Smooth muscle cell (in vitro differentiated cells): ENCODE results near the gene SUSD6. TPM values are rescaled to one million over a fixed set of nuclear protein-coding genes. Genes with fewer than 3 reads are reported as not detected.

Source experiments
- DNase-seq: peaks from one replicate; lab custom pipeline; 2025; ENCODE audit not compliant: unreplicated experiment; lab: John Stamatoyannopoulos, UW
- H2AFZ ChIP-seq: fragments of 200-600 bp; sonication (generic); 2 replicates; pipeline ENCODE4 v1.6.0; 2016; ENCODE audit warnings: antibody characterized with exemption, low read depth, mild to moderate bottlenecking
- H3F3A ChIP-seq: fragments of 200-600 bp; sonication (generic); 2 replicates; pipeline ENCODE4 v1.6.0; 2017; ENCODE audit warnings: antibody characterized with exemption, low read depth
- H3K27ac ChIP-seq: fragments of 200-600 bp; sonication (generic); 2 replicates; pipeline ENCODE4 v1.5.1; 2016; ENCODE audit warnings: low read depth, mild to moderate bottlenecking
- H3K27me3 ChIP-seq: fragments of 200-600 bp; sonication (generic); 2 replicates; pipeline ENCODE4 v1.6.1; 2016; ENCODE audit warnings: low read depth, mild to moderate bottlenecking
- H3K36me3 ChIP-seq: fragments of 200-600 bp; sonication (generic); 2 replicates; pipeline ENCODE4 v1.5.1; 2016; ENCODE audit warnings: low read depth
- H3K4me1 ChIP-seq: fragments of 200-600 bp; sonication (generic); 2 replicates; pipeline ENCODE4 v1.5.1; 2016; ENCODE audit warnings: low read depth
- H3K4me2 ChIP-seq: fragments of 200-600 bp; sonication (generic); 2 replicates; pipeline ENCODE4 v1.6.0; 2016; ENCODE audit warnings: mild to moderate bottlenecking
- H3K4me3 ChIP-seq: fragments of 200-600 bp; sonication (generic); 2 replicates; pipeline ENCODE4 v1.5.1; 2016; ENCODE audit warnings: mild to moderate bottlenecking
- H3K79me2 ChIP-seq: fragments of 200-600 bp; sonication (generic); 2 replicates; pipeline ENCODE4 v1.6.0; 2016; ENCODE audit warnings: low read depth, mild to moderate bottlenecking
- H3K9ac ChIP-seq: fragments of 200-600 bp; sonication (generic); 2 replicates; pipeline ENCODE4 v1.6.0; 2016; ENCODE audit warnings: low read depth
- H3K9me3 ChIP-seq: fragments of 200-600 bp; sonication (generic); replicated peaks from 2 replicates; pipeline ENCODE4 v1.5.1; 2016; ENCODE audit warnings: low read depth
- H4K20me1 ChIP-seq: fragments of 200-600 bp; sonication (generic); 2 replicates; pipeline ENCODE4 v1.6.0; 2016; ENCODE audit warnings: low read depth
- WGBS: methylation state at CpG from one replicate; pipeline ENCODE4 v1.1.7; 2016; ENCODE audit warnings: low lambda C conversion rate; 5-methylcytosine and 5-hydroxymethylcytosine counted together
- polyA plus RNA-seq: library from polyadenylated mRNA; unstranded; fragments of >200 nt; fragmentation: Nextera tagmentation; extraction: Ambion mirVana; gene quantifications from 2 replicates; pipeline ENCODE4 v1.2.1, GENCODE V29; 2016
- total RNA-seq: library from RNA; depleted of rRNA; stranded (reverse); fragments of >200 nt; gene quantifications from 2 replicates; pipeline ENCODE4 v1.2.3, GENCODE V29; 2014
- TF ChIP-seq, protein P1 (sequence below): fragments of 200-600 bp; sonication (generic); IDR thresholded peaks from 2 replicates; pipeline ENCODE4 v1.5.1; 2017; ENCODE audit warnings: borderline replicate concordance, mild to moderate bottlenecking, antibody characterized with exemption; ENCODE audit not compliant: insufficient read depth, poor library complexity, severe bottlenecking

Gene SUSD6
- total and polyA plus RNA-seq, 2 experiments from 2014 or later = 15.8 to 25.9 TPM

DNA sequence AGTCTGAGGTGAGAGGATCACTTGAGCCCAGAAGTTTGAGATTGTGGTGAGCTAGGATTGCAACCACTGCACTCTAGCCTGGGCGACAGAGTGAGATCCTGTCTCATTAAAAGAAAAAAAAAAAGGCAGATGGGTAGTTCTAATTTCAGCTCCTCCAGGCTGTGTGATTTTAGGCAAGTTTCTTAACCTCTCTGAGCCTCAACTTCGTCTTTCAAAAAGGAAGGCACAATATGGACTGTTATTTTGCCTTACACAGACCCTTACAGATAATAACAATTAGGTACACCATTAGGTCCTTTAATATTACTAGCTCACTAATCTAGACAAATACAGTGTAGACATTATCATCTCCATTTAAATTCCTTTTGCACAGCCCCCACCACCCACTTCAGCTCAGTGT, 31.9 kb upstream of the SUSD6 start:
- Histone ChIP-seq H3K9ac (no peak overlapping the region), H3K4me3 (no peak overlapping the region), H3K4me2 (no peak overlapping the region), H3K36me3 (no peaks in the 10 kb centered on the region), H4K20me1 (no peaks in the 10 kb centered on the region), H3K4me1 (no peaks in the 10 kb centered on the region), H3K27ac (peak overlapping the region; percentile 32), H3K79me2 (no peaks in the 10 kb centered on the region), H3K27me3 (peaks cover 23% of the 10 kb centered on the region), H2AFZ (no peak overlapping the region), H3F3A (no peaks in the 10 kb centered on the region), H3K9me3 (no peaks in the 10 kb centered on the region)
- DNase-seq = no peak
- WGBS = 92% methylated on average over 2 of the region's 2 CpGs
- TF ChIP-seq, protein P1, sequence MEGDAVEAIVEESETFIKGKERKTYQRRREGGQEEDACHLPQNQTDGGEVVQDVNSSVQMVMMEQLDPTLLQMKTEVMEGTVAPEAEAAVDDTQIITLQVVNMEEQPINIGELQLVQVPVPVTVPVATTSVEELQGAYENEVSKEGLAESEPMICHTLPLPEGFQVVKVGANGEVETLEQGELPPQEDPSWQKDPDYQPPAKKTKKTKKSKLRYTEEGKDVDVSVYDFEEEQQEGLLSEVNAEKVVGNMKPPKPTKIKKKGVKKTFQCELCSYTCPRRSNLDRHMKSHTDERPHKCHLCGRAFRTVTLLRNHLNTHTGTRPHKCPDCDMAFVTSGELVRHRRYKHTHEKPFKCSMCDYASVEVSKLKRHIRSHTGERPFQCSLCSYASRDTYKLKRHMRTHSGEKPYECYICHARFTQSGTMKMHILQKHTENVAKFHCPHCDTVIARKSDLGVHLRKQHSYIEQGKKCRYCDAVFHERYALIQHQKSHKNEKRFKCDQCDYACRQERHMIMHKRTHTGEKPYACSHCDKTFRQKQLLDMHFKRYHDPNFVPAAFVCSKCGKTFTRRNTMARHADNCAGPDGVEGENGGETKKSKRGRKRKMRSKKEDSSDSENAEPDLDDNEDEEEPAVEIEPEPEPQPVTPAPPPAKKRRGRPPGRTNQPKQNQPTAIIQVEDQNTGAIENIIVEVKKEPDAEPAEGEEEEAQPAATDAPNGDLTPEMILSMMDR = no peak

DNA sequence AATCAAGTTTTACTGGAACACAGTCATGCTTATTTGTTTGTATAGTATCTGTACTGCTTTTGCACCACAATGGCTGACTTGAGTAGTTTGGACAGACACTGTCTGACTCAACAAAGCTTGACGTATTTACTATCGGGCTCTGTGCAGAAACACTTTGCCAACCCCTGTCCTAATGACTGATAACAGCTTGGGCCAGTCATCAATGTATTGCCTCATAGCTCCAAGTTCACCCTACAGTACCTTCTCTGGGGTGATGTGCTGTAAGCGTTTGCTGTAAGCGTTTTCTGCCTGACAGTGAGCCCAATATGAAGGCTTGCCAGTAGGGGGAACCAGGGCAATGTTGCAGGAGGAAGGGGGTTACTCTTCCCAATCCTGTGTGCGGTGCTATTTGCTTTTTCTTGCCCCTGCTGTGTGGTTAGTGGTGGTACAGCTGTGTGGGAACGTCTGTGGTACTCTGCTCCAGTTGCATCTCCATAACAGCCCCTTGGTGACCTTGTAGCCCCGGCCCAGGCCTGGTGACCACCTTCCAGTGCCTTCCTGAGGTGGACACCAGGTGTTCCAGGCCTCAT, 31.3 kb upstream of the SUSD6 start:
- peak overlapping the region; percentile 32 for H3K27ac ChIP-seq
- TF ChIP-seq, protein P1 = peak; percentile 40
- peak; percentile 10 for DNase-seq

GRCh38 chr14:69581316-69581935, 30.0 kb upstream of the SUSD6 start:
- no peak overlapping the region for H3K27ac ChIP-seq
- no peak overlapping the region for H3K9ac ChIP-seq
- peaks cover 4% of the 10 kb centered on the region for H3K27me3 ChIP-seq
- 84% methylated on average over 7 of the region's 7 CpGs for WGBS
- no peaks in the 10 kb centered on the region for H3K9me3 ChIP-seq
- H3K4me3 ChIP-seq = no peak overlapping the region
- no peaks in the 10 kb centered on the region for H3K79me2 ChIP-seq
- H3K36me3 ChIP-seq = no peaks in the 10 kb centered on the region
- no peak overlapping the region for H2AFZ ChIP-seq
- no peak overlapping the region for H3K4me2 ChIP-seq
- no peak for DNase-seq
- H3K4me1 ChIP-seq = no peaks in the 10 kb centered on the region
- H4K20me1 ChIP-seq = no peaks in the 10 kb centered on the region
- no peaks in the 10 kb centered on the region for H3F3A ChIP-seq
- TF ChIP-seq, protein P1 = no peak

More for the DNA sequence above, 31.3 kb upstream of the SUSD6 start:
- Histone ChIP-seq H3K9ac (no peak overlapping the region), H3K9me3 (no peaks in the 10 kb centered on the region), H3F3A (no peaks in the 10 kb centered on the region), H3K4me2 (no peak overlapping the region), H4K20me1 (no peaks in the 10 kb centered on the region), H3K27me3 (peaks cover 16% of the 10 kb centered on the region), H3K4me3 (no peak overlapping the region), H3K4me1 (no peaks in the 10 kb centered on the region), H3K79me2 (no peaks in the 10 kb centered on the region), H2AFZ (no peak overlapping the region), H3K36me3 (no peaks in the 10 kb centered on the region)
- 20% methylated on average over 7 of the region's 7 CpGs for WGBS

- Histone ChIP-seq H4K20me1 (no peaks in the 10 kb centered on the region), H3K27ac (no peak overlapping the region), H3K27me3 (no peaks in the 10 kb centered on the region), H2AFZ (no peak overlapping the region), H3K9me3 (no peaks in the 10 kb centered on the region), H3K79me2 (no peaks in the 10 kb centered on the region), H3K4me2 (no peak overlapping the region), H3K9ac (no peak overlapping the region), H3K36me3 (no peaks in the 10 kb centered on the region), H3K4me3 (no peak overlapping the region), H3F3A (no peaks in the 10 kb centered on the region), H3K4me1 (no peaks in the 10 kb centered on the region)
- WGBS = 94% methylated on average over 1 of the region's 1 CpG
- TF ChIP-seq, protein P1 = no peak
- no peak for DNase-seq
Measured at GRCh38 chr14:69582212-69582611, 29.2 kb upstream of the SUSD6 start.
